Left lung (tissue), 10 donors: ENCODE measurements around the gene OR2T29. TPM values are rescaled to one million over a fixed set of nuclear protein-coding genes. Genes with fewer than 3 reads are reported as not detected.

Source experiments
- ATAC-seq: fragments of 200-7000 bp; cut with Tn5 transposase; one replicate; pipeline ENCODE4 v1.9.1; 2020; ENCODE audit warnings: moderate library complexity
- DNase-seq, 4 donors: peaks; one replicate each; pipeline ENCODE4 v3.0.0-alpha.2; 2013 to 2020
- H3K27ac ChIP-seq, 2 donors: fragments of 200-600 bp; sonication (generic) in 1 of 2; one replicate each; pipeline versions ENCODE4 v1.5.0 to v1.8.0; 2020 to 2021
- H3K27me3 ChIP-seq, 2 donors: fragments of 200-600 bp; sonication (generic) in 1 of 2; one replicate each; pipeline versions ENCODE4 v1.5.0 to v1.8.0; 2020 to 2021
- H3K36me3 ChIP-seq, 2 donors: fragments of 200-600 bp; sonication (generic) in 1 of 2; one replicate each; pipeline versions ENCODE4 v1.5.0 to v1.8.0; 2020 to 2021
- H3K4me1 ChIP-seq, 2 donors: fragments of 200-600 bp; one replicate each; pipeline ENCODE4 v1.8.0; 2021
- H3K4me3 ChIP-seq, 2 donors: fragments of 200-600 bp; sonication (generic) in 1 of 2; one replicate each; pipeline versions ENCODE4 v1.5.0 to v1.8.0; 2020 to 2021; ENCODE audit warnings: mild to moderate bottlenecking in 1 of 2
- H3K9me3 ChIP-seq, 2 donors: fragments of 200-600 bp; sonication (generic) in 1 of 2; one replicate each; pipeline versions ENCODE4 v1.5.0 to v1.8.0; 2020 to 2021
- CTCF ChIP-seq, 2 donors: fragments of 200-600 bp; sonication (generic) in 1 of 2; IDR thresholded peaks; one replicate each; pipeline versions ENCODE4 v1.5.0 to v1.8.0; 2021; ENCODE audit warnings: antibody characterized with exemption in 2 of 2
- intact Hi-C, 2 donors: fragments of 100-400 bp; cut with DNase I; formaldehyde crosslinking; loops; one replicate each; pipeline versions ENCODE4 v1.11.2 to v1.14.2; 2022
- polyA plus RNA-seq, 6 donors: library from polyadenylated mRNA; unstranded; fragments of 120-200 nt; gene quantifications; one replicate each; pipeline ENCODE4 v1.2.1, GENCODE V29; 2013; ENCODE audit not compliant: insufficient read length in 6 of 6
- total RNA-seq, 2 donors: library from RNA; stranded (reverse); fragmentation: NEBNext Ultra II Directional; extraction: Animal tissue kit (Norgen Biotek cat#: 25700); gene quantifications; one replicate each; pipeline ENCODE4 v1.2.1, GENCODE V29; 2021
- donor health status: DM: no; HTN: yes; CAD: no.
- donor health status: DM: no; HTN: no; CAD: no.

The OR2T29 gene
- total and polyA plus RNA-seq, 8 donors, result not detected

- intact Hi-C loops, result no loop called here
- no peaks in the 10 kb centered on the region for H3K36me3 ChIP-seq
- ATAC-seq, result no peak
Measured at GRCh38 chr1:248596615-248597014, 34.0 kb upstream of the OR2T29 start.

GRCh38 chr1:248593226-248593625 lies 30.7 kb upstream of the OR2T29 start:
- Histone ChIP-seq H3K4me3 (no peak overlapping the region), H3K4me1 (no peaks in the 10 kb centered on the region), H3K36me3 (no peaks in the 10 kb centered on the region), H3K27ac (no peak overlapping the region), H3K9me3 (no peaks in the 10 kb centered on the region), H3K27me3 (no peaks in the 10 kb centered on the region)
- DNase-seq (no peak), ATAC-seq (no peak)
- intact Hi-C loops, result no loop called here
- TF ChIP-seq CTCF (IDR thresholded peaks at IDR 0.05), result no peak

More at GRCh38 chr1:248596615-248597014, 34.0 kb upstream of the OR2T29 start:
- Histone ChIP-seq H3K27ac (no peak overlapping the region), H3K4me3 (no peak overlapping the region), H3K9me3 (no peaks in the 10 kb centered on the region), H3K27me3 (no peaks in the 10 kb centered on the region), H3K4me1 (no peaks in the 10 kb centered on the region)
- no peak for DNase-seq
- no peak for TF ChIP-seq CTCF (IDR thresholded peaks at IDR 0.05)

GRCh38 chr1:248592655-248593054 lies 30.1 kb upstream of the OR2T29 start:
- DNase-seq, result no peak
- intact Hi-C loops, result no loop called here
- TF ChIP-seq CTCF (IDR thresholded peaks at IDR 0.05), result no peak
- Histone ChIP-seq H3K36me3 (no peaks in the 10 kb centered on the region), H3K4me3 (no peak overlapping the region), H3K4me1 (no peaks in the 10 kb centered on the region), H3K27me3 (no peaks in the 10 kb centered on the region), H3K9me3 (no peaks in the 10 kb centered on the region), H3K27ac (no peak overlapping the region)
- no peak for ATAC-seq

- Histone ChIP-seq H3K9me3 (no peaks in the 10 kb centered on the region), H3K36me3 (no peaks in the 10 kb centered on the region), H3K27me3 (no peaks in the 10 kb centered on the region), H3K27ac (no peak overlapping the region), H3K4me3 (no peak overlapping the region), H3K4me1 (no peaks in the 10 kb centered on the region)
- no peak for ATAC-seq
- intact Hi-C loops, result no loop called here
- DNase-seq, result peak in 1 of 4 donors; percentile 74
- no peak for TF ChIP-seq CTCF (IDR thresholded peaks at IDR 0.05)
Measured at GRCh38 chr1:248590055-248590454, 27.5 kb upstream of the OR2T29 start.

- Histone ChIP-seq H3K36me3 (no peaks in the 10 kb centered on the region), H3K27ac (no peak overlapping the region), H3K4me3 (no peak overlapping the region), H3K27me3 (no peaks in the 10 kb centered on the region), H3K9me3 (no peaks in the 10 kb centered on the region), H3K4me1 (no peaks in the 10 kb centered on the region)
- DNase-seq (no peak), ATAC-seq (no peak)
- TF ChIP-seq CTCF (IDR thresholded peaks at IDR 0.05), result no peak
- intact Hi-C loops, result no loop called here
Measured at GRCh38 chr1:248589334-248589733, 26.8 kb upstream of the OR2T29 start.
